DND-41 (cell line): ENCODE measurements around the gene PLD5.

Experiments
- ATAC-seq: fragments of 200-7000 bp; cut with Tn5 transposase; 3 replicates; pipeline ENCODE4 v1.9.1; 2021; ENCODE audit warnings: low read depth; ENCODE audit not compliant: insufficient read depth
- DNase-seq: peaks from one replicate; pipeline ENCODE4 v3.0.0-alpha.2; 2020
- H2AFZ ChIP-seq: 2 replicates; pipeline ENCODE4 v1.6.0; 2012; ENCODE audit warnings: low read depth, low read length
- H3K27ac ChIP-seq: 2 replicates; pipeline ENCODE4 v1.5.1; 2012; ENCODE audit warnings: low read length, inconsistent platforms
- H3K27me3 ChIP-seq: fragments of 200-600 bp; sonication (generic); 2 replicates; pipeline ENCODE4 v1.6.0; 2012; ENCODE audit warnings: low read length, mild to moderate bottlenecking, inconsistent platforms; ENCODE audit not compliant: insufficient read depth, poor library complexity
- H3K36me3 ChIP-seq: 2 replicates; pipeline ENCODE4 v1.5.1; 2012; ENCODE audit warnings: low read length, inconsistent platforms; ENCODE audit not compliant: insufficient read depth
- H3K4me1 ChIP-seq: 2 replicates; pipeline ENCODE4 v1.5.1; 2012; ENCODE audit warnings: mild to moderate bottlenecking, low read length; ENCODE audit not compliant: insufficient read depth
- H3K4me2 ChIP-seq: 2 replicates; pipeline ENCODE4 v1.6.0; 2012; ENCODE audit warnings: mild to moderate bottlenecking, moderate library complexity, low read length, inconsistent platforms; ENCODE audit not compliant: insufficient read depth
- H3K4me3 ChIP-seq, 2 experiments: fragments of 200-600 bp in 1 of 2; shearing (Covaris generic) in 1 of 2; 2 replicates each; pipeline ENCODE4 v1.5.1; 2012 to 2016; ENCODE audit warnings: inconsistent platforms in 2 of 2, low read length in 2 of 2, mild to moderate bottlenecking in 2 of 2, low read depth in 1 of 2, moderate library complexity in 1 of 2
- H3K79me2 ChIP-seq: 2 replicates; pipeline ENCODE4 v1.6.0; 2012; ENCODE audit warnings: low read length, inconsistent platforms; ENCODE audit not compliant: insufficient read depth
- H3K9ac ChIP-seq: 2 replicates; pipeline ENCODE4 v1.6.0; 2012; ENCODE audit warnings: low read depth, mild to moderate bottlenecking, inconsistent platforms, low read length, moderate library complexity
- H3K9me3 ChIP-seq: 2 replicates; pipeline ENCODE4 v1.5.1; 2012; ENCODE audit warnings: low read length, moderate library complexity, mild to moderate bottlenecking, inconsistent platforms; ENCODE audit not compliant: insufficient read depth, severe bottlenecking
- H4K20me1 ChIP-seq: 2 replicates; pipeline ENCODE4 v1.6.0; 2012; ENCODE audit warnings: low read length; ENCODE audit not compliant: insufficient read depth
- CTCF ChIP-seq: IDR thresholded peaks from 2 replicates; pipeline ENCODE4 v1.5.1; 2012; ENCODE audit warnings: borderline replicate concordance, low read length, moderate library complexity, mild to moderate bottlenecking; ENCODE audit not compliant: poor library complexity, severe bottlenecking; ENCODE audit errors: extremely low read depth
- EZH2 ChIP-seq: IDR thresholded peaks from 3 replicates; pipeline ENCODE4 v1.6.1; 2012; ENCODE audit warnings: borderline replicate concordance, low read depth, mild to moderate bottlenecking, moderate library complexity, low read length, inconsistent platforms; ENCODE audit not compliant: severe bottlenecking

PLD5 gene

GRCh38 chr1:242088875-242089274 is 435.6 kb downstream of the PLD5 start:
- no peaks in the 10 kb centered on the region for H3K79me2 ChIP-seq
- no peaks in the 10 kb centered on the region for H3K4me1 ChIP-seq
- DNase-seq = no peak
- no peaks in the 10 kb centered on the region for H3K27me3 ChIP-seq
- no peak overlapping the region for H3K4me3 ChIP-seq
- no peak overlapping the region for H2AFZ ChIP-seq
- no peak overlapping the region for H3K27ac ChIP-seq
- H3K9ac ChIP-seq = no peak overlapping the region
- no peaks in the 10 kb centered on the region for H3K36me3 ChIP-seq
- no peak overlapping the region for H3K4me2 ChIP-seq
- TF ChIP-seq EZH2 (no peak), CTCF (no peak)
- H4K20me1 ChIP-seq = no peaks in the 10 kb centered on the region
- no peaks in the 10 kb centered on the region for H3K9me3 ChIP-seq
- ATAC-seq = no peak

- TF ChIP-seq CTCF (no peak), EZH2 (no peak)
- Histone ChIP-seq H3K9me3 (no peaks in the 10 kb centered on the region), H3K4me2 (no peak overlapping the region), H3K79me2 (no peaks in the 10 kb centered on the region), H3K27me3 (no peaks in the 10 kb centered on the region), H3K27ac (no peak overlapping the region), H2AFZ (no peak overlapping the region), H3K4me3 (no peak overlapping the region), H3K4me1 (no peaks in the 10 kb centered on the region), H4K20me1 (no peaks in the 10 kb centered on the region), H3K9ac (no peak overlapping the region), H3K36me3 (no peaks in the 10 kb centered on the region)
- no peak for DNase-seq
- no peak for ATAC-seq
Measured at GRCh38 chr1:242086706-242087105, 437.8 kb downstream of the PLD5 start.

GRCh38 chr1:242086093-242086492 is 438.4 kb downstream of the PLD5 start:
- Histone ChIP-seq H3K36me3 (no peaks in the 10 kb centered on the region), H3K4me2 (no peak overlapping the region), H3K27me3 (no peaks in the 10 kb centered on the region), H3K9me3 (no peaks in the 10 kb centered on the region), H3K79me2 (no peaks in the 10 kb centered on the region), H3K9ac (no peak overlapping the region), H4K20me1 (no peaks in the 10 kb centered on the region), H3K4me1 (no peaks in the 10 kb centered on the region), H3K4me3 (no peak overlapping the region), H2AFZ (no peak overlapping the region), H3K27ac (no peak overlapping the region)
- TF ChIP-seq CTCF (no peak), EZH2 (no peak)
- ATAC-seq (no peak), DNase-seq (no peak)

GRCh38 chr1:242083742-242084141 is 440.8 kb downstream of the PLD5 start:
- Histone ChIP-seq H3K36me3 (no peaks in the 10 kb centered on the region), H2AFZ (no peak overlapping the region), H3K27ac (no peak overlapping the region), H3K4me2 (no peak overlapping the region), H3K9me3 (no peaks in the 10 kb centered on the region), H3K4me1 (no peaks in the 10 kb centered on the region), H3K79me2 (no peaks in the 10 kb centered on the region), H3K4me3 (no peak overlapping the region), H3K27me3 (no peaks in the 10 kb centered on the region), H4K20me1 (no peaks in the 10 kb centered on the region), H3K9ac (no peak overlapping the region)
- no peak for ATAC-seq
- DNase-seq = no peak
- TF ChIP-seq CTCF (no peak), EZH2 (no peak)
